ENCODE results near the gene SARDH. TPM values are rescaled to one million over a fixed set of nuclear protein-coding genes. Genes with fewer than 3 reads are reported as not detected.

Gene SARDH
- polyA plus RNA-seq, 1 donor (not counting 4 experiments of a cell fraction or from before 2014, with no cell fraction given): 0.03 TPM

GRCh38 chr9:133772581-133772980 is 34.4 kb upstream of the SARDH start:
- FAIRE-seq (no peak), DNase-seq (ENCODE audit: low read depth, low spot score) (no peak)
- Histone ChIP-seq H3K36me3 (ENCODE audit: control insufficient read depth in 2 of 2, extremely low read depth in 1 of 2, insufficient read depth in 2 of 2, low read length in 2 of 2) (peaks cover 41 to 45% of the 10 kb centered on the region in 2 experiments), H3K79me2 (ENCODE audit: control insufficient read depth, insufficient read depth, low read length) (no peaks in the 10 kb centered on the region), H3K27ac (ENCODE audit: control insufficient read depth, insufficient read depth, low read length) (no peak overlapping the region), H3K9me1 (ENCODE audit: control insufficient read depth, extremely low read depth, insufficient read depth, low read length) (no peaks in the 10 kb centered on the region), H3K4me1 (ENCODE audit: control insufficient read depth, extremely low read depth, insufficient read depth, low read length) (no peaks in the 10 kb centered on the region), H3K4me2 (ENCODE audit: control insufficient read depth, extremely low read depth, insufficient read depth, low read depth, low read length) (no peak overlapping the region), H3K27me3 (ENCODE audit: control insufficient read depth, extremely low read depth, insufficient read depth, low read length) (no peaks in the 10 kb centered on the region), H2AFZ (ENCODE audit: control insufficient read depth, low read length) (no peak overlapping the region), H3K9ac (ENCODE audit: control insufficient read depth, extremely low read depth, insufficient read depth, low read length) (no peak overlapping the region), H4K20me1 (ENCODE audit: control insufficient read depth, extremely low read depth, insufficient read depth, low read length) (no peaks in the 10 kb centered on the region), H3K9me3 (ENCODE audit: control insufficient read depth, low read depth, low read length) (peaks cover 6% of the 10 kb centered on the region), H3K4me3 (ENCODE audit: control insufficient read depth in 2 of 3, extremely low read depth in 1 of 3, insufficient read depth in 2 of 3, low read depth in 1 of 3, low read length in 3 of 3) (no peak overlapping the region)
- dilution Hi-C loops (cut with MboI; ENCODE audit: extremely low pct_ligation_motif_present, low sequenced_read_pairs): no loop called here
- no peak for TF ChIP-seq EZH2 (IDR thresholded peaks at IDR 0.05; ENCODE audit: low read length)
- no peak for TF ChIP-seq CTCF (optimal IDR thresholded peaks at IDR 0.05 in 1 of 3, IDR thresholded peaks at IDR 0.05 in 1 of 3, conservative IDR thresholded peaks at IDR 0.05 in 1 of 3; ENCODE audit: extremely low read depth in 1 of 3, insufficient read depth in 2 of 3, low read length in 3 of 3)

DNA sequence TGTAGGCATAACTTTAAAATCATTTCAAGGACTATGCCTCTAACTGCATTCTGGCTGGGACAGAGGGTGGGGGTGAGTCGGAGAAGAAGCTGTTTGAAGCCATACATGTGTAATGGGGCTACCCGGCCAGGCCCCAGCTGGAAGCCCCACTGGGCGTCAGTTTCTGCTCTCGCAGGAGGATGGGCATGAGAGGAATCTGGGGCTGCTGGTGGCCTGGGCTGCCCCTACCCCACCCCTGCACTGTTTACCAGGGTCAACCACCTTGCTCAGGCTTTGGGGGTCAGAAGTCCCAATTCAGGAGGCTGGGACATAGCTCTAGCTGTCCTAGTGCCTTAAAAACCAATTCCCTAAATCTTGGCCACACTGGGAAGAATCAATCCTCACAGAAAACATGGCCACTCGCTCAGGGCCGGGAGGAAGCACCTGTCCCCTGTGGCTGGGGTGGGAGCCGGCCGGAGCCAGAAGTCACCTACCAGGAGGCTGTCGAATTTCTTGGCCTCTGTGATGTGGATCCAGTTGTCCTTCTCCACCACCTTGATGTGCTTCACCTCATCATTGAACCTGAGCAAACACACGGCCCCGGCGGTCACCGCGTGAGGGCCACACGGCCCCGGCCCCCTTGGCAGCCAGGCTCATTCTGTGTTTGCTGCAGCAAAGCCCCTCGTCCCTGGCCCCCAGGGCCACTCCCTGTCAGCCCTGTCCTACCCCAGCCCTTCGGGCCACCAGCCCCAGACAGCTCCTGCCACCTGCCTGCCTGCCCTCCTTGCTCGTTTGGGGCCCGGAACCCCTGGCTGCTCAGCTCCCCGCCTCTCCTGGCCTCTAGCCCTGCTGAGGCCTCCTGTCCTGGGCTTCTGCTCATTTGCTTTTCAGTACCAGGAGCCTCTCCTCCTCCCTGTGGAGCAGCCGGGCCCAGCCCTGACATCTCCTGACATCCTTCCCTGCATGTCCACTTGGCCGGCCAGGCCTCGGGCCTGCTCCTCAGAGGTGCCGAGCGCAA is 33.6 kb upstream of the SARDH start:
- peaks cover 41 to 49% of the 10 kb centered on the region in 2 experiments for H3K36me3 ChIP-seq (ENCODE audit: control insufficient read depth in 2 of 2, extremely low read depth in 1 of 2, insufficient read depth in 2 of 2, low read length in 2 of 2)
- no peaks in the 10 kb centered on the region for H3K27me3 ChIP-seq (ENCODE audit: control insufficient read depth, extremely low read depth, insufficient read depth, low read length)
- DNase-seq (ENCODE audit: low read depth, low spot score): no peak
- H3K4me3 ChIP-seq (ENCODE audit: control insufficient read depth in 2 of 3, extremely low read depth in 1 of 3, insufficient read depth in 2 of 3, low read depth in 1 of 3, low read length in 3 of 3): no peak overlapping the region
- TF ChIP-seq EZH2 (IDR thresholded peaks at IDR 0.05; ENCODE audit: low read length): no peak
- no peak for TF ChIP-seq CTCF (optimal IDR thresholded peaks at IDR 0.05 in 1 of 3, IDR thresholded peaks at IDR 0.05 in 1 of 3, conservative IDR thresholded peaks at IDR 0.05 in 1 of 3; ENCODE audit: extremely low read depth in 1 of 3, insufficient read depth in 2 of 3, low read length in 3 of 3)
- no peaks in the 10 kb centered on the region for H3K79me2 ChIP-seq (ENCODE audit: control insufficient read depth, insufficient read depth, low read length)
- no peaks in the 10 kb centered on the region for H4K20me1 ChIP-seq (ENCODE audit: control insufficient read depth, extremely low read depth, insufficient read depth, low read length)
- no peak overlapping the region for H3K9ac ChIP-seq (ENCODE audit: control insufficient read depth, extremely low read depth, insufficient read depth, low read length)
- H3K9me3 ChIP-seq (ENCODE audit: control insufficient read depth, low read depth, low read length): peaks cover 8% of the 10 kb centered on the region
- no peak overlapping the region for H3K27ac ChIP-seq (ENCODE audit: control insufficient read depth, insufficient read depth, low read length)
- no peak overlapping the region for H2AFZ ChIP-seq (ENCODE audit: control insufficient read depth, low read length)
- dilution Hi-C loops (cut with MboI; ENCODE audit: extremely low pct_ligation_motif_present, low sequenced_read_pairs): no loop called here
- no peaks in the 10 kb centered on the region for H3K4me1 ChIP-seq (ENCODE audit: control insufficient read depth, extremely low read depth, insufficient read depth, low read length)
- H3K9me1 ChIP-seq (ENCODE audit: control insufficient read depth, extremely low read depth, insufficient read depth, low read length): no peaks in the 10 kb centered on the region
- H3K4me2 ChIP-seq (ENCODE audit: control insufficient read depth, extremely low read depth, insufficient read depth, low read depth, low read length): no peak overlapping the region
- FAIRE-seq: no peak

Measured in keratinocyte (primary cell).